HCT116 (cell line): ENCODE results near the gene SGK1. TPM values are rescaled to one million over a fixed set of nuclear protein-coding genes. Genes with fewer than 3 reads are reported as not detected.

ENCODE experiments used
- ATAC-seq: fragments of 200-7000 bp; cut with Tn5 transposase; 2 replicates; pipeline ENCODE4 v1.9.1; 2020; ENCODE audit warnings: mild to moderate bottlenecking, moderate library complexity
- BruUV-seq: library from RNA; stranded (reverse); fragments of 400-500 nt; replicated peaks from 2 replicates; lab custom pipeline; 2021; lab: Mats Ljungman, UMichigan
- CTCF ChIA-PET: fragments of 300-600 bp; sonication (Branson Sonifier 250); formaldehyde crosslinking; loops from one replicate; lab custom pipeline; 2021; ENCODE audit warnings: antibody characterized with exemption; lab: Charles Lee
- POLR2A ChIA-PET: fragments of 300-600, 350-600 bp; sonication (Branson Sonifier 250); formaldehyde crosslinking; loops from one replicate; lab custom pipeline; 2021; ENCODE audit warnings: antibody characterized with exemption; lab: Charles Lee
- RAD21 ChIA-PET, 2 experiments: fragments of 300-600 bp; sonication (Branson Sonifier 250); formaldehyde crosslinking; loops; one replicate each; lab custom pipeline; 2023; ENCODE audit warnings: low total read pairs in 2 of 2; ENCODE audit not compliant: uncharacterized antibody in 2 of 2, unreplicated experiment in 2 of 2, low non-redundant PET in 1 of 2; lab: Charles Lee
- DNase-seq: peaks from one replicate; pipeline ENCODE4 v3.0.0-alpha.2; 2010; ENCODE audit warnings: low read depth, low spot score
- H2AFZ ChIP-seq: fragments of 200-600 bp; shearing (Covaris generic), sonication (generic); 2 replicates; pipeline ENCODE4 v1.6.1; 2017; ENCODE audit warnings: low read depth, mixed run types, mixed read lengths, antibody characterized with exemption, low read length; ENCODE audit not compliant: poor library complexity, severe bottlenecking
- H3K27ac ChIP-seq: 2 replicates; pipeline ENCODE4 v1.5.1; 2012; ENCODE audit warnings: low read depth, low read length
- H3K27me3 ChIP-seq: fragments of 200-600 bp; sonication (generic); 2 replicates; pipeline ENCODE4 v1.6.1; 2016; ENCODE audit warnings: mixed run types, low read length, mixed read lengths; ENCODE audit not compliant: insufficient read depth
- H3K36me3 ChIP-seq, 2 experiments: fragments of 200-500 bp in 1 of 2; fragments of 200-600 bp in 1 of 2; sonication (Bioruptor generic) in 1 of 2; sonication (generic) in 1 of 2; 2 replicates each; pipeline versions ENCODE4 v1.5.1 to v1.6.1; 2014 to 2016; ENCODE audit warnings: low read length in 2 of 2, inconsistent platforms in 1 of 2, mixed read lengths in 1 of 2, mixed run types in 1 of 2; ENCODE audit not compliant: insufficient read depth in 2 of 2, control insufficient read depth in 1 of 2
- H3K4me1 ChIP-seq, 2 experiments: fragments of 200-600 bp in 1 of 2; sonication (generic) in 1 of 2; 2 replicates each; pipeline versions ENCODE4 v1.5.1 to v1.6.1; 2012 to 2017; ENCODE audit warnings: low read length in 2 of 2, inconsistent platforms in 1 of 2, mild to moderate bottlenecking in 1 of 2, mixed read lengths in 1 of 2, mixed run types in 1 of 2, moderate library complexity in 1 of 2; ENCODE audit not compliant: insufficient read depth in 2 of 2, control insufficient read depth in 1 of 2
- H3K4me2 ChIP-seq: fragments of 200-600 bp; sonication (generic); 2 replicates; pipeline ENCODE4 v1.6.1; 2017; ENCODE audit warnings: mixed run types, low read length, mixed read lengths
- H3K4me3 ChIP-seq, 2 experiments: fragments of 200-600 bp in 1 of 2; sonication (generic) in 1 of 2; replicated peaks in 1 of 2; 2 replicates each; pipeline ENCODE4 v1.5.1; 2011 to 2016; ENCODE audit warnings: low read length in 2 of 2, control low read depth in 1 of 2, low read depth in 1 of 2, mild to moderate bottlenecking in 1 of 2, mixed read lengths in 1 of 2, mixed run types in 1 of 2
- H3K79me2 ChIP-seq: fragments of 200-600 bp; sonication (generic); 2 replicates; pipeline ENCODE4 v1.6.1; 2017; ENCODE audit warnings: mild to moderate bottlenecking, mixed run types, low read length, moderate library complexity, mixed read lengths; ENCODE audit not compliant: insufficient read depth
- H3K9ac ChIP-seq: fragments of 200-600 bp; sonication (generic); 2 replicates; pipeline ENCODE4 v1.6.1; 2016; ENCODE audit warnings: low read length, mixed read lengths
- H3K9me2 ChIP-seq: fragments of 200-600 bp; sonication (generic), shearing (Covaris generic); 2 replicates; pipeline ENCODE4 v1.6.1; 2017; ENCODE audit warnings: mixed run types, mild to moderate bottlenecking, moderate library complexity; ENCODE audit not compliant: insufficient read depth
- H3K9me3 ChIP-seq, 2 experiments: fragments of 200-500 bp in 1 of 2; fragments of 200-600 bp in 1 of 2; sonication (Bioruptor generic) in 1 of 2; sonication (generic) in 1 of 2; 2 replicates each; pipeline ENCODE4 v1.6.1; 2014 to 2017; ENCODE audit warnings: low read length in 2 of 2, mixed read lengths in 2 of 2, inconsistent platforms in 1 of 2, low read depth in 1 of 2, mild to moderate bottlenecking in 1 of 2, mixed run types in 1 of 2, moderate library complexity in 1 of 2; ENCODE audit not compliant: control insufficient read depth in 1 of 2, insufficient read depth in 1 of 2
- H4K20me1 ChIP-seq: fragments of 200-600 bp; sonication (generic), shearing (Covaris generic); 2 replicates; pipeline ENCODE4 v1.6.1; 2017; ENCODE audit warnings: mixed run types, mild to moderate bottlenecking, moderate library complexity; ENCODE audit not compliant: insufficient read depth
- CTCF ChIP-seq, 3 experiments: fragments of 200-600 bp in 1 of 3; sonication (generic) in 1 of 3; IDR thresholded peaks in 2 of 3; conservative IDR thresholded peaks in 1 of 3; 2 replicates each; pipeline ENCODE4 v1.5.1; 2012 to 2017; ENCODE audit warnings: low read depth in 2 of 3, low read length in 2 of 3, antibody characterized with exemption in 1 of 3, borderline replicate concordance in 1 of 3, control low read depth in 1 of 3, mild to moderate bottlenecking in 1 of 3, mixed read lengths in 1 of 3, mixed run types in 1 of 3, moderate library complexity in 1 of 3; ENCODE audit not compliant: insufficient read depth in 1 of 3
- POLR2AphosphoS5 ChIP-seq: IDR thresholded peaks from 2 replicates; pipeline ENCODE4 v1.6.1; 2011; ENCODE audit warnings: mild to moderate bottlenecking, low read depth, low read length, moderate library complexity
- REST ChIP-seq: IDR thresholded peaks from 2 replicates; pipeline ENCODE4 v1.6.1; 2012; ENCODE audit warnings: low read depth
- intact Hi-C: fragments of 100-400 bp; cut with micrococcal nuclease; formaldehyde crosslinking; loops from 2 replicates; pipeline ENCODE4 v1.10.0; 2022
- total RNA-seq: library from RNA; stranded (reverse); gene quantifications from one replicate; pipeline ENCODE4 v1.2.1, GENCODE V29; 2021; ENCODE audit not compliant: unreplicated experiment

SGK1 gene
- total RNA-seq, 1 experiment from 2014 or later: 4.5 TPM

- no peak for TF ChIP-seq CTCF (IDR thresholded peaks at IDR 0.05 in 2 of 3, conservative IDR thresholded peaks at IDR 0.05 in 1 of 3; ENCODE audit: borderline replicate concordance in 1 of 3, insufficient read depth in 1 of 3, low read depth in 2 of 3, low read length in 2 of 3)
- no peak for TF ChIP-seq POLR2AphosphoS5
Observed at GRCh38 chr6:134308800-134309199, 9.1 kb downstream of the SGK1 start (continued).

- Histone ChIP-seq H3K9ac (no peak overlapping the region), H3K4me3 (no peak overlapping the region), H3K36me3 (no peaks in the 10 kb centered on the region), H3K4me2 (no peak overlapping the region), H3K27ac (no peak overlapping the region), H3K79me2 (no peaks in the 10 kb centered on the region), H4K20me1 (no peaks in the 10 kb centered on the region), H3K9me3 (no peaks in the 10 kb centered on the region), H3K9me2 (no peaks in the 10 kb centered on the region), H3K4me1 (no peaks in the 10 kb centered on the region), H3K27me3 (no peaks in the 10 kb centered on the region; the same call in 1 of the 2 replicates), H2AFZ (no peak overlapping the region)
- no peak for TF ChIP-seq REST
- ChIA-PET CTCF (no interaction called here), POLR2A (no interaction called here), RAD21 (no interaction called here)
- no TSS peak for BruUV-seq
- ATAC-seq (no peak), DNase-seq (no peak)
- intact Hi-C loops: no loop called here
Observed at GRCh38 chr6:134307870-134308269, 10.0 kb downstream of the SGK1 start.
